GM10847 (cell line): ENCODE results near the gene VANGL1.

Experiments
- POLR2A ChIP-seq: IDR thresholded peaks from 2 replicates; pipeline ENCODE4 v1.6.1; 2011; ENCODE audit not compliant: insufficient read length; ENCODE audit errors: extremely low read depth

VANGL1 gene

GRCh38 chr1:115655916-115656315 is 14.1 kb downstream of the VANGL1 start:
- no peak for TF ChIP-seq POLR2A

DNA sequence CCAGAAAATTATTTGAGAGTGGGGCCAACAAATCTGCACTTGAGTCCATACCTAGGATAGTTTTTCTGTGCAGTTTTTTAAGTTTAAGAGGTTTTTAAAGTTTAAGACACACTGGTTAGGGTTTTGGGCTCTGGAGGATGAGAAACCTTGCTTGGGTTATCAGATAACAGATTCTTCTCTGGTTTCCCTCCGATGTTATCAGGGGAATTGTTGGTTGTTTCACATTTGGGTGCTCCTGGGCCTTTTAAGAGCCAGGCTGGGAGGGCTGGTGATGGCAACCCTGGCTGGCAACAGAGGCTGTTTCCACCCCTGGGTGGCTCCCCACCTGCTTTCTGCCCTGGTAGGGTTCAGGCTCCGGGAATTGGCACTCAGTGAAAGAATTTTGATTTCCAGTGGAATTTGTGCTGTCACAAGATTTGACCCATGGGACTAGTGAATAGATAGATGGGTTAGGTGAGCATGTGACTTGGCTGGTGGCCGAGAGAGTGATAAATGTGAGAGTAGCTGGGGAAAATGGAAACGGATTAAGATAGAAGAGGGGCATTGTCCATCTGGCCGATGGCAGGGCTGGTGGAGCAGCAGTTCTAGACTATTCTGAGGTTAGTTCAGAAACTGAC is 14.8 kb downstream of the VANGL1 start:
- TF ChIP-seq POLR2A, result no peak

- TF ChIP-seq POLR2A, result no peak
These were observed 16.9 kb downstream of the VANGL1 start for GRCh38 chr1:115658646-115659045.

DNA sequence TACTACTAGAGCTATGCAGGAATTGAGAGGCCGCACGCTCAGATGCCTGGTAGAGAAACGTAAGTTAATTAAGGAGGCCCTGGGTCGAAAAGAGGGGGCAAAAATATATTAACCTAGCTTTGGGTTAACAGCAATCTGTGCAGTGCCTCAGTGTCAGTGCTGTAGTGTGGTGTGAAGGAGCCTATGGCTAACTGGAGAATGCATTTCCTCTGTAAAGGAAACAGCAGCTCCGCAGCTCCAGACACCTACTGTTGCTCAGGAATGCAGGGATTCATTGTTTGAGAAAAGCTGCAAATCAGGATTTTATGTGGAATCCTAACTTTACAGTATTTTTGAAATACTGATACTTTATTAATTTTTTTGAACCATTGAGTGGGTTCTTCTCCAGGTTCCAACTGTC is 18.4 kb downstream of the VANGL1 start:
- no peak for TF ChIP-seq POLR2A

GRCh38 chr1:115661157-115661556 is 19.4 kb downstream of the VANGL1 start:
- TF ChIP-seq POLR2A, result no peak

DNA sequence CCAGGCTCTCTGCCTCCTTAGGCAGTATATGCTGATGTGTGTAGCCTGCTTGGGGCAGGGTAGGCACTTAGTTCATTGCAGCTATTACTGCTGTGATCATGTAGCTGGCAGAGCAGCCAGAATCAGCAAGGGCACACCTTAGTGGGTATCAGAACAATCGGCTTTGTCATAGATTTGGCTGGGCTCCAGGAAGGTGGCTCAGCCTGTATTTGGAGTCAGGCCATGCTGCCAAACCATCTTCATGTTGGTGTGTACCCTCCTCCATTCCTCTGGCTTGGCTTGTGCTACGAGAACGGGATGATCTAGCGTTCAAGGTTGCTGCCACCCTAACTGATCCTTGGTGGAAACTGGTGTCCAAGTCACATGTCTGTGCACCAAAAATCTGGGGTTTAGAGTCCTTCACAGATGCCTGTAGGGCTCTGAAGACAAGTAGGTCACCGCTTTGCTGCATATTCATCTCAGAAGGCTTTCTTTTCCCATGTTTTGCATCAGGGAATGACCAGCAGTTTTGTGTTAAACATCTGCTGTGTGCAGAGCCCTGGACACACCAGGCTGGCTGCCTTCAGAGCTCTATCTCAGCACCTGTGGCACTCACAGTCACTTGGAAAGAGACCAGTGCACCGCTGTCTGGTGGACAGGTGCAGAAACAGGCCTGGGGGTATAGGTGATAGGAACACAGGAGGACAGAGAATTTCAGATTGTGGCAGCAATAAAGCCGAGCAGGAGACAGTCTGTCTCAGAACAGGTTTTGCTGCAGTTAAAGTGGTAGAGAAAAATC is 23.7 kb downstream of the VANGL1 start:
- TF ChIP-seq POLR2A, result no peak

DNA sequence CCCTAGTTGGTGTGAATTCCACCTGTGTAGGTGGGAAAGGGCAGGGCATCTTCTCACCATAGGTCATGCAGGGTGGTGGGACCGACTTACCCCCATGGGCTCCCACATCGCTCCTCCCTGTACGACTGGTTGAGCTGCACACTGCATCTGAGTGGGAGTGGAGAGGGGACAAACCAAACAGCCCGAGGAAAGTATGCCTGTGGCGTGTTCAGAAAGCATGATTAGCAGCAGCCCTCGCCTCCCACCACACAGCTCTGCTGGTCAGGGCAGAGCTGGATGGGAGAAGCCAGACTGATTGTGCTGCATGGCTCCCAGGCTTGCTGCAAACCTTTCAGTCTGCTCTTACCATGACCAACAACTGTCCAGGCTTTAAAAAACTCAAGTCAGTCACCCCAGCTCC is 24.4 kb downstream of the VANGL1 start:
- TF ChIP-seq POLR2A, result no peak

DNA sequence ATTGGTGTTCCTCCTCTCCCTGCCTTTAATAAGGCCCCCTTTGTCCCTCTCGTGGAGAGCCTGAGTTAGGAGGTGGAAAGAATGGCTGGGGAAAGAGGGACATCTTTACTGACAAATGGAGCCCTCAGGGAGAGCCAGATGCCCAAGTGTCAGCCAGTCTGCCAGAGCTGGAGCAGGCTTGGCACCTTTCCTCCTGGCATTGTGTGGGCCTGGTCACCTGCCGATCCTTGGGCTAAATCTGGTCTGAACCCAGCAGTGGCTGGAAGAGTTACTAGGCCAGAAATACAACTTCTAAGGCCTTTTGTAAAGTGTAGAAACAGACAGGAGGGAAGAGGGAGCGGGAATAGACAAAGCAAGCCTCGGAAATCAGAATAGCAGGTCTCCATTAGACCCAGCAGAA is 24.9 kb downstream of the VANGL1 start:
- TF ChIP-seq POLR2A, result no peak

DNA sequence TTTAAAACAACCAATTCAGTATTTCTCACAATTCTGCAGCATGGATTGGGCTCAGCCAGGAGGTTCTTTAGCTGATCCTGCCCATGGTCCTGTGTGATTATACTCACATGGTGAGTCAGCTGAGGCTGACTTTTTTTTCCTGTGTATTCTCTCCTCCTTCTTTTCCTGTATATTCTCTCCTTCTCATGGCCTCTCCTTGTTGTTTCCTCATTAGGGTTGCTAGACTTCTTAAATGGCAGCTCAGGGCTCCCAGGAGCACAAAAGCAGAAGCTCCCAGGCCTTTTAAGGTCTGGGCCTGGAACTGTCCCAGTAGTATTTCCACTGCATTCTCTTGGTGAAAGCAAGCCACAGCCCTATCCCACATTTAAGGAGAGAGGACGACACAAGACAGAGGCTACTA is 26.8 kb downstream of the VANGL1 start:
- TF ChIP-seq POLR2A, result no peak

GRCh38 chr1:115669002-115669673 is 27.4 kb downstream of the VANGL1 start:
- no peak for TF ChIP-seq POLR2A

DNA sequence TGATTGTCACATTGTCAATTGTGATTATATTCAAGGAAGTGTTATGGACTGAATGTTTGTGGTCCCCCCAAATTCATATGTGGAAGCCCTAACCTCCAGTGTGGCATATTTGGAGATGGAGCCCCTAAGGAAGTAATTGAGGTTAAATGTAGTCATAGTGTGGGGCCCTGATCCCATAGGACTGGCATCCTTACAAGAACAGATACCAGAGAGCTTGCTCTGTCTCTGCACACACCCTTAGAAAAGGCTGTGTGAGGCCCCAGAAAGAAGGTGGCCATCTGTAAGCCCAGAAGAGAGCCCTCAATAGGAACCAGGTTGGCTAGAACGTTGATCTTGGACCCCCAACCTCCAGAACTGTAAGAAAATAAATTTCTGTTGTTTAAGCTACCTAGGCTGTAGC is 28.1 kb downstream of the VANGL1 start:
- no peak for TF ChIP-seq POLR2A

DNA sequence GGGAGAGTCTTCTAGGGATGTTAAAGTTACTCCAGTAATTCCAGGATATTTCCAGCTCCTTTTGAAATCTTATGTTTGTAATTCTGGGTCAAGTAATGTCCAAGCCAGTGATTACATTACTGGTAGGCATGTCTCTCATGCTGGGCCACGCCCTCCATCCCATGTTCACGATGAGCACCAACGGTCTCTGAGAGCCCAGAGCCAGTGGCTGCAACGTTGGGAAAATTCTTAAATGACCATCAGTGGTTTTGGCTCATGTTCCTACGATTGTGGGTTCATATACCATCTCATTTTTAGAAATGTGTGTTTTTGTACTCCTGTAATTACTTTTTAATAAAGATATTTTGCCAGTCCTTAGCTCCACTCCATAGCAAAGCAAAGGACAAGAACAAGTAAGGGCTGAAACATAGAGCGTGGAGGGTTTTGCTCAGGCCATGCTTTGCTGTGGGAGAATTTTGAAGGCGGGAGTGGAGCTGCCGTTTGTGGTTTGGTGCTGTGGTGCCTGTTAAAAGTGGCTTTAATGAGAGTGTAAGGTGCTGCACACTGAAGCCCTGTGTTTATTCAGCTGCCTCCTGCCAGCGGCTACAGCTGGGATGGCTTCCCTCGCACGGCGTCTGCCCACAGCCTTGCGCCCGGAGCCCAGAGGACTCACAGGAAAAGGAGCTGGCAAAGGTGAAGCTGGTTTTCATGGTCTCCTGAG is 28.9 kb downstream of the VANGL1 start:
- TF ChIP-seq POLR2A, result no peak

- TF ChIP-seq POLR2A, result no peak
These were observed 29.6 kb downstream of the VANGL1 start for GRCh38 chr1:115671176-115671934.

DNA sequence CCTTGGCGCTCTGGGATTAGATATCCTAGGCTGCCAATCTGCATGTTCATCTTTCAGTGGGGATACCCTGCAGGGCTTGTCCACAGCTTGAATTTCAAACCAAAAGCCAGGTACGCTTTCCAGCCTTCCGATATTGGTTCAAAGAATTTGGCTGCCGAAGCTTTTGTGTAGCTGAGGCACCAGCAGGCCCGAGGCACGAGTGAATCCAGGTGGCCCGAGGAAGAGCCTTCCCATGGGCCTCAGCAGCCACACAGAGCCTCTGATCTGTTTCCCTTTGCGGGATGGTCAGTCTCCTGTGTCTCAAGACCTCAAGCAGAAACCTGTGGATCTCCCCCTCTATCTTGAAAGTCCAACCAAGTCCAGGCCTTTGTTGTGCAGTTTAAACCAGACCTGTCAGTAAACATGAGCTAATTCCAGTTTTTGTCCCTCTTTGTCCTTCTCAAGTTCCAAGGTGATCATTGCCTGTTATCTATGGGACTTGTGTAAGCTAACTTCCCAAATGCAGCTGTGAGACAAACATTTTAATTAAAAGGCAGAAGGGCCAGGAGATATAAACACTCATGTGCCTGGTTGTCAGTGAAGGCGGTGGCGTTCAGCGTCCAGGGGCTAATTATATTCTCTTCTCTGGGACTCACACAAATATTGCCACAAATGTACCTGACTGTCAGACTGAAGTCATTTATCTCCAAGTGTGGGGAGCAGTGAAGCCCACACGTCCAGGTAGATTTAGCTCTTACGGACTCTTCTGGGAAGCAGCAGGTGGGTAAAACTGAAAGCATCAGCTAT is 30.6 kb downstream of the VANGL1 start:
- TF ChIP-seq POLR2A, result no peak
